SHP77 treated with DMSO at 0.1 percent for 48 hours (cell line): ENCODE data around the gene HM13.
"Not testable (repeated sequence)": the region's sequence is repeated elsewhere in the genome, so short reads cannot be mapped to it uniquely, and the experiment has no call there.

Experiments used
- DNase-seq: peaks from one replicate; lab custom pipeline; 2025; lab: John Stamatoyannopoulos, UW

HM13 gene

GRCh38 chr20:31568041-31568731, 53.9 kb downstream of the HM13 start:
- no peak for DNase-seq

- no peak for DNase-seq
Observed at GRCh38 chr20:31568773-31569162, 54.5 kb downstream of the HM13 start.

- DNase-seq: peak; percentile 57
Observed at GRCh38 chr20:31569163-31570020, 55.1 kb downstream of the HM13 start.

- DNase-seq: no peak
Observed at GRCh38 chr20:31570021-31570463, 55.8 kb downstream of the HM13 start.

- peak; percentile 42 for DNase-seq
Observed at GRCh38 chr20:31570735-31571617, 56.7 kb downstream of the HM13 start.

- no peak for DNase-seq
Observed at GRCh38 chr20:31572042-31572700, 57.9 kb downstream of the HM13 start.

GRCh38 chr20:31572701-31573554, 58.7 kb downstream of the HM13 start:
- peak; percentile 90 for DNase-seq

GRCh38 chr20:31573555-31574321, 59.5 kb downstream of the HM13 start:
- DNase-seq: peak; percentile 55

GRCh38 chr20:31574986-31575385, 60.7 kb downstream of the HM13 start:
- not testable (repeated sequence) for DNase-seq

- no peak for DNase-seq
Observed at GRCh38 chr20:31576751-31577150, 62.5 kb downstream of the HM13 start.

- no peak for DNase-seq
Observed at GRCh38 chr20:31577194-31577593, 63.0 kb downstream of the HM13 start.

GRCh38 chr20:31578448-31579138, 64.4 kb downstream of the HM13 start:
- no peak for DNase-seq

- DNase-seq: no peak
Observed at GRCh38 chr20:31579245-31579644, 65.0 kb downstream of the HM13 start.

- not testable (repeated sequence) for DNase-seq
Observed at GRCh38 chr20:31579941-31580651, 65.9 kb downstream of the HM13 start.

GRCh38 chr20:31580706-31581105, 66.5 kb downstream of the HM13 start:
- no peak for DNase-seq

- DNase-seq: no peak
Observed at GRCh38 chr20:31581391-31581790, 67.1 kb downstream of the HM13 start.

GRCh38 chr20:31587545-31588389, 73.5 kb downstream of the HM13 start:
- DNase-seq: no peak
